ENCODE data around the gene GIGYF1.
"Not testable (repeated sequence)": the region's sequence is repeated elsewhere in the genome, so short reads cannot be mapped to it uniquely, and the experiment has no call there.

GIGYF1 gene

DNA sequence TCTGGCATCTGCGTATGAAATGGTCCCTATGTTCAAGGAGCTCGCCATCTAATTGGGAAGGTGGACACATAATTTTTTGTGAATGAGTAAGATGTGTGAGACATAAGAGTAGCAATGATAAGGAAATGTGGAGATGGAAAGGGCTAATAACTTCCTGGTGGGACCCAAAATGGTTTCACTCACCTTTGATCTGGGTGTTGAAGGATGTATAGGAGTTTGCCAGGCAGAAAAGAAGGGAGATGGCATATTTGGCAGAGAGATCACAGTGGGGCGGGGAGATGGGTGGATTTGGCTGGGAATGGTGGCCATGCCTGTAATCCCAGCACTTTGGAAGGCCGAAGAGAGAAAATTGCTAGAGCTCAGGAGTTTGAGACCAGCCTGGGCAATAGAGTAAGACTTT, 16.4 kb upstream of the GIGYF1 start:
- no peak for DNase-seq (ENCODE audit: low read depth, low spot score)

DNA sequence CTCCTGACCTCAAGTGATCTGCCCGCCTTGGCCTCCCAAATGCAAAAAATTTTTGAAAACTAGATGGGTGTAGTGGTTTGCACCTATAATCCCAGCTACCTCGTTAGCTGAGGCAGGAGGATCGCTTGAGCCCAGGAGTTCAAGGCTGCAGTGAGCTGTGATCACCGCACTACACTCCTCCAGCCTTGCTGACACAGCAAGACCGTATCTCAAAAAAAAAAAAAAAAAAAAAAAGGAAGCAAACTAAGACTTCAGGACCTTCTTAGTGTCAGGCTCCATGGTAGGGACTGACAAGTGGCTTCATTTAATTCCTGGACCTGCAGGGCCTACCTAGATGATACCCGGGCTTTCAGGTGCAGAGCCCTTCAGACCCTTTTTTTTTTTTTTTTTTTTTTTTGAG, 14.3 kb upstream of the GIGYF1 start:
- no peak for DNase-seq (ENCODE audit: low read depth, low spot score)

DNA sequence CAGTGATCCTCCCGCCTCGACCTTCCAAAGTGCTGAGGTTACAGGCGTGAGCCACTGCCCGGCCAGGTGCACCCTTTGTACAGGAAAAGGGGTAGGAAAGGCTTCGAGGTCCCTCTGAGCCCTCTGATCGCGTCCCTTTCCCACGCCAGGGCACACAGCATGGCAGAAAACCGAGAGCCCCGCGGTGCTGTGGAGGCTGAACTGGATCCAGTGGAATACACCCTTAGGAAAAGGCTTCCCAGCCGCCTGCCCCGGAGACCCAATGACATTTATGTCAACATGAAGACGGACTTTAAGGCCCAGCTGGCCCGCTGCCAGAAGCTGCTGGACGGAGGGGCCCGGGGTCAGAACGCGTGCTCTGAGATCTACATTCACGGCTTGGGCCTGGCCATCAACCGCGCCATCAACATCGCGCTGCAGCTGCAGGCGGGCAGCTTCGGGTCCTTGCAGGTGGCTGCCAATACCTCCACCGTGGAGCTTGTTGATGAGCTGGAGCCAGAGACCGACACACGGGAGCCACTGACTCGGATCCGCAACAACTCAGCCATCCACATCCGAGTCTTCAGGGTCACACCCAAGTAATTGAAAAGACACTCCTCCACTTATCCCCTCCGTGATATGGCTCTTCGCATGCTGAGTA, 12.7 kb upstream of the GIGYF1 start:
- DNase-seq (ENCODE audit: low read depth, low spot score), result no peak

DNA sequence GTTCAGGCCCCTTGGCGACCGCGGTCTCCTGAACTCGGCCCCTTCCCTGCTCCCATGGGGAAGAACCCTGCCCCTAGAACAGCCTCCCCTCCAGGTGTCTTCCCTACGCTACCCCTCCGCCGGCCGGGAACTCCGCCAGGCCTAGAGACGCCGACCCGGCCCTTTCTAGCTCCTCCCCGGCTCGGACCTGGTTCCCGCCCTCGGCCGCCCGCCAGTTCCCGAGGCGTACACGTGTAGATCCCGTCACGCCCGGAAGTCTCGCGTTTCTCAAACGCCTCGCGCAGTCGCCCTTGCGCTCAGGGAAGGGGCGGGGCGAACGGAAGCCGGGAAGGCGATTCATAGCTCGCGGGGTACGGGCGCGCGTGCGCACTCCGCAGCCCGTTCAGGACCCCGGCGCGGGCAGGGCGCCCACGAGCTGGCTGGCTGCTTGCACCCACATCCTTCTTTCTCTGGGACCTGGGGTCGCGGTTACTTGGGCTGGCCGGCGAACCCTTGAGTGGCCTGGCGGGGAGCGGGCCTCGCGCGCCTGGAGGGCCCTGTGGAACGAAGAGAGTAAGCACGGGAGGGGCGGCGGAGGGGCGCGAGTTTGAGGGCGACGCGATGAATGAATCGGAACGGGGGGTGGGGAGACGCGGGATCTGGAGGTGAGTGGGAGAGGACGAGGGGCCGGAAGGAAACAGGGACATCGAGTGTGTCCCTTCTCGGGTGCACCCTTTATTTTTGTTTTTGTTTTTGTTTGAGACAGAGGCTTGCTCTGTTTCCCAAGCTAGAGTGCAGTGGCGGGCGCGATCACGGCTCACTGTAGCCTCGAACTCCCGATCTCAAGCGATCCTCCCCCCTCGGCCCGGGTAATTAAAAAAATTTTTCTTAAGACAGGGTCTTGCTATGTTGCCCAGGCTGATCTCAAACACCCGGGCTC, 12.0 kb upstream of the GIGYF1 start, which contains the start of gene POP7:
POP7 (plus strand) TSS at position 369 of the 919 bp plus-strand sequence. CDS start 710 bp downstream, outside the sequence.
- DNase-seq (ENCODE audit: low read depth, low spot score), result peak; percentile 98

DNA sequence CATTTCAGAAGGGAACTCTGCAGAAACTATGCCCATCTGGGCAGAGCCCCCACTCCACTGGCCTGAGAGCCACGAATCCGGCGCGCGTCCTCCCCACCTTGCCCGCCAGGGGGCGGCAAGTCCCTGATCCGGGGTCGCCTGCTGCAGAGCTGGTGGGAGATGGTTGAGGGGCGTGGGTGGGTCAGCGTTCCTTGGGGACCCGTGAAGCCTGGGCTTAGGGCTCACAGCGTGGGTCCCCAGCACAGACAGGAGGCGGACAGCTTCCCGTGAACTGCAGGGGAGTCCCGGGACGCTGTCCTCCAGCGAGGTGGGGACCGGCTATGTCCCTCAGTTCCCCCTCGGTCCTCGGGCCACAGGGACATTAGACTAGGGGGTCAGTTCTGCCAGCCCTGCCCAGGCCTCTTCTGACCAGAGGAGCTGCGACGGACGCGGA, 11.3 kb upstream of the GIGYF1 start:
- peak; percentile 58 for DNase-seq (ENCODE audit: low read depth, low spot score)

DNA sequence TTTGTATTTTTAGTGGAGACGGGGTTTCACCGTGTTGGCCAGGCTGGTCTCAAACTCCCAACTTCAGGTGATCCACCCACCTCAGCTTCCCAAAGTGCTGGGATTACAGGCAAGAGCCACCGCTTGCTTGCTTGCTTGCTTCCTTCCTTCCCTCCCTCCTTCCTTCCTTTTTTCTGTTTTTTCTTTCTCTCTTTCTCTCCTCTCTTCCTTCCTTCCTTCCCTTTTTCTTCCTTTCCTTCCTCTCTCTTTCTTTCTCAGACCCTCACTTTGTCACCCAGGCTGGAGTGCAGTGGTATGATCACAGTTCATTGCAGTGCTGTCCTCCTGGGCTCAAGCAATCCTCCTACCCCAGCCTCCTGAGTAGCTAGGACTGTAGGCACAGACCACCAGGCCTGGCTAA, 7.0 kb upstream of the GIGYF1 start:
- not testable (repeated sequence) for DNase-seq (ENCODE audit: low read depth, low spot score)

DNA sequence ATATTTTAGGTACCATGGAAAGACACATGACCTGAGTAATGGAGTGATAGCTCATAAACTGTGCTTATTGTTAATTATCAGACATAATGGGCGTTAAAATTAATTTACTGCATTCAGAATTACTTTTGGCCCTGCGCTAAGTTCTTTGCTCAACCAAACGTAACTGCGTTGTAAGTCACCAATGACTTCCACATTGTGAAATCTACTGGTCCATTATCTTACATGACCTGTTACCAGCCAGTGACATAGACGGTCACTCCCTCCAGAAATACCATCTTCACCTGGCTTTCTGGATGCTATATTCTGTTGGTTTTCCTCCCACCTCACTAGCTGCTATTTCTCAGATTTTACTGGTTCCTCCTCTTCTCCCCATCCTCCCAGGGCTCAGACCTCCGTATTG, 5.0 kb upstream of the GIGYF1 start:
- DNase-seq (ENCODE audit: low read depth, low spot score), result no peak

DNA sequence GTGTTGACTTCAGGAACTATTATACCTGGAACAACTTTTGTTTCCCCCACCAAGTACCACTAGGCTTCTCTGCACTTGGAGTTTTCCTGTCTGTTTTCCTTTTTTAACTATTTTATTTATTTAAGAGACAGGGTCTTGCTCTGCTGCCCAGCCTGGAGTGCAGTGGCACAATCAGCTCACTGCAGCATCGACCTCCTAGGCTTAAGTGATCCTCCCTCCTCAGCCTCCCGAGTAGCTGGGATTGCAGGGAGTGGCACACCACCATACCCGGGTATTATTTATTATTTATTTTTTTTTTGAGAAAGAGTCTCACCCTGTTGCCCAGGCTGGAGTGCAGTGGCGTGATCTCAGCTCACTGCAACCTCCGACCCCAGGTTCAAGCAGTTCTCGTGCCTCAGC, 2.1 kb upstream of the GIGYF1 start:
- no peak for DNase-seq (ENCODE audit: low read depth, low spot score)

DNA sequence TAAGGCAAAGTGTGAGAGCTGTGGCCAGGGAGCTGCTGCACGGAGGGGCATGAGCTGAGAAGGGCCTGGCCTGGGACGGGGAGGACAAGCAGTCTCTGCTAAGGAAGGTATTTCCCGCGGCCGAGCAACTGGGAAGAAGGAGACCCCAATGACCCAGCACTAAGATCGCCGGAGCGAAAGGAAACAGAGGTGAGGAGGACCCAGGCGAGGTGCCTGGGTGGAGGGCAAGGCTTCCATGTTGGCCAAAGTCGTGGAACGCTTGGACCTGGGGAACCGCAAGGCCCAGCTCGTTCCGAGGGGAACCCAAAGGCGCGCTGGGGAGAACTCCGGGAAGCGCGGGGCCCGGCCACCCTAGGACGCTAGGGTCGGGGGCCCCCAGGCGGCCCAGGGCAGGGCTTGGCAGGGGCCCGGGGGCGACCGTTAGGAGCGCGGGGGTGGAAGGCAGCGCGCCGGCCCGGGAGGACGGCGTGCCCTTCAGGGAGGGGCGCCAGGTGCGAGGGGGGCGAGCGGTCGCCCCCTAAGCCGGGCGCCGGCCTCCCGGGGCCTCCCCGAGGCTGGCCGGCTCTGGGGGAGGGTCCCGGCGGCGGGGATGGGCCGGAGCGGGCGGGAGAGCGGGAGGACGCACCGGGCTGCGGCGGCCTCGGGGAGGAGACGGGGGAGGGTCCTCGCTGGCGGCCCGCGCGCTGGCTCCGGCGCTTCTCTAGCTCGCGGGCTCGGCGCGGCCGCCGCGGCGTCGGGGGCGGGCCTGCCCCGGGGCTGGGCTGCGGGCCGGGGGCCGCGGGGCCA, 545 bp downstream of the GIGYF1 start:
- no peak for DNase-seq (ENCODE audit: low read depth, low spot score)

DNA sequence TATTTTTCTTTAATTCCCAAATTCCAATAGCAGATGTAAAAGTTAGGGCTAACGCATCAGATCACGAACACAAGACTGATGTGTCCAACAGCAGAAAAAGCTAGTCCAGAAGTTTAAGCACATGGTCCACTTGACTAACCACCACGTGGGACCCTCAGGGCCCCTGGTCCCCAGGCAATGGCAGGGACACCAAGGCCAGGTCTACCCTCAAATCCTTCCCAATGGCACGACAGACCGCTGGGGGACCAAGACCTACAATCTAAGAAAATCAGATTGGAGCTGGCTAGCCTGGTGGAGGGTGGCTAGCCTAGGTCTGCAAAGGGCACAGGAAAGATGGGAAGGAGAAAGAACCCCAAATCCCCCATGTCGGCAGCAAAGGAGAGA, 1.5 kb downstream of the GIGYF1 start:
- DNase-seq (ENCODE audit: low read depth, low spot score), result no peak

DNA sequence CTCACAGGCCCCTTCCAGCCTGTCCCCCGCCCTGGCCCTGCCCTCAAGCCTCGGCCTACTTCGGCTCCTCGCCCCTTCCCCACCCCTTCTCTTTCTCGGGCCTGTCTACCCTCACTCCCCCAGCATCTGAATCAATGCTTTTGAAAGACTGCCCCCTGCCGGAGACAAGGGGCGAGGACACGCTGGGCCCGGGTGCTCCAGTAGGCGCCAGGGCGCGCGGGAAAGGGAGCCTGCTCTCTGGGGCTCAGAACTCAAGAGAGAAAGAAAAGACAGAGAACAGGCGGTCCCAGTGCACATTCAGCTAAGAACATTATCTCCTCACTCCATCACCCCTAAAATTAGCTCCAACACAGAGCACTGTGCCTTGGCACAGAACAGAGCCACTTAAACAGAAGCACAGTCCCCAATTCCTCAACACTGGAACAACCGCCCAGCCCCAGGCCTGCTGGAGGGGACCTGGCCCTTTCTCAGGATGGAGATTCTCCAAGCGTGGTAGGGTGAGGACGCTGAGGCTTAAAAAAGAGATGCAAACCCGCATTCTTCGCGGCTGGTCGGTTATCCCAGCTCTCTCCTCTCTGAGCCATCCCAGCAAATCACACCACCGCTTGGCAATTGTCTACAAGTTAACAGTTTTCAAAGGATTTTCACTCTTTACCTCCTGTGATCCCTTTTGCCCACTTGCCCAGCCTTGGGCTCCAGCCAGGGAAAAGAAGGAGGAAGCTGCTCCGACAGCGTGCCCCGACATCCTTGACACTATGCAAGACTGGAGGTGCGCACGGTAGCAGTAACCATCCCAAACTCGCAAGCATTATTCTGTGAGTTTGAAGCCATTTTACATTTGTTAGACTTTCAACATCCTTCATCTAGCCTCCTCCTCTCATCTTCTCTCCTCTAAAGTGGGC, 2.1 kb downstream of the GIGYF1 start:
- peak; percentile 75 for DNase-seq (ENCODE audit: low read depth, low spot score)

DNA sequence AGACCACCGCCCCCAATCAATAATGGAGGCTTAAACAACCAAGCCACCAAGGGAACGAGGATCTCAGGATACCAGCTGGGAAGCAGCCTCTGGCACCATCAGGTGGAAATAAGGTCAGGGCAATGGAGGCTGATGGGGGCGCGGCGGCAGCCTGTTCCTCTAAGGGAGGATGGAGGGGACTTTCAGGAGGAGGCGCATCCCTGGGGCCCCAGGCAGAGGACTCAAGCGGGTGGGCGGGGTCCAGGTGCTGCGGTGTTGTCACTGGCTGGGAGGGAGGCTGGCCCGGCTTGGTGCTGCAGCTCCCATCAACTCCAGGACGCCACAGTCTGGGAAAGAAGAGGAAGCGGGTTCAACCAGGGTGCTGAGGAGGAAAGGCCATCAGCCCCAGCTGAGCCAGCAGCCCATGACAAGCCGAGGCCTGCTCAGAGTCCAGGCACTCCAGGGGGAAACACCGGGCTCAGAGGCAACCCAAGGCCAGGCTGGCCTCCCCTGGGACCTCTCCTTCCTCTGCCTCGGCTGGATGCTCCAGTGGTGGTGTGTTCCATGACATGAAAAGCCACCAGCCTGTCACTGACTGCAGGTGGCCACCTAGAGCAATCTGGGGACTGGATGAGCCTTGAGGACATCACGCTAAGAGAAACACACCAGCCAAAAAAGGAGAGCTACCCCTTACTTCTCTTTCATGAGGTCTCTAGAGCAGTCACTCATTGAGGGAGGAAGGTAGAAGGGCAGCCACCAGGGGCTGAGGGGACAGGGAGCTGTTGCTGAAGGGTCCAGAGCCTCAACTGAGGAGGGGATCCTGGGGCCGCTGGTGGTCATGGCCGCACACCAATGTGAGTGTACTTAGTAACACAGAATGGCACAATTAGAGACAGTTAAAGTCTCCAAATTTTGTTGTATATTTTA, 4.6 kb downstream of the GIGYF1 start:
- no peak for DNase-seq (ENCODE audit: low read depth, low spot score)

DNA sequence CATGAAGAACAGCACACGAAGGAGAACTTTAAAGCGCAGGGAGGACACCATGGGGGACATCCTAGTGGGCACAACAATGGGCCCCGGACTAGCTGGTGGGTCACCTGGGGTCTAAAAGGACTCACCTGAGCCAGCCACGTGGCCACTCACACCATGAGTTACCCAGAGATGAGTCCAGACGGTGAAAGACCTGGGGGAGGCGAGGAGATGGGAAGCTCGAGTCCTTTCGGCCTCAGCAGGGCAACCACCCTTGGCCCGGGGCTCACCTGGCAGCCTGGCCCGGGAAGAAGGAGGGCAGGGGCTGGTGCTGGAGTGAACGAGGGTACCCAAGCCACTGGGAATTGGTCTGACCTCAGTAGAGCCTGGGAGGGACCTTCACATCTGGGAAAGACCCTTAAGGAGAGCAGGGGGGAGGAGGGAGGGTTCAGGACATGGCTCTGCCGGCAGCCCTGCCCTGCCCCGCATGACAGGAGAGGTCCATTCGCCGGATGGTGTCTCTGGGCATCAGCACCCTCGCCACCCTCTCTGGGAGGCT, 5.7 kb downstream of the GIGYF1 start:
- DNase-seq (ENCODE audit: low read depth, low spot score), result no peak

DNA sequence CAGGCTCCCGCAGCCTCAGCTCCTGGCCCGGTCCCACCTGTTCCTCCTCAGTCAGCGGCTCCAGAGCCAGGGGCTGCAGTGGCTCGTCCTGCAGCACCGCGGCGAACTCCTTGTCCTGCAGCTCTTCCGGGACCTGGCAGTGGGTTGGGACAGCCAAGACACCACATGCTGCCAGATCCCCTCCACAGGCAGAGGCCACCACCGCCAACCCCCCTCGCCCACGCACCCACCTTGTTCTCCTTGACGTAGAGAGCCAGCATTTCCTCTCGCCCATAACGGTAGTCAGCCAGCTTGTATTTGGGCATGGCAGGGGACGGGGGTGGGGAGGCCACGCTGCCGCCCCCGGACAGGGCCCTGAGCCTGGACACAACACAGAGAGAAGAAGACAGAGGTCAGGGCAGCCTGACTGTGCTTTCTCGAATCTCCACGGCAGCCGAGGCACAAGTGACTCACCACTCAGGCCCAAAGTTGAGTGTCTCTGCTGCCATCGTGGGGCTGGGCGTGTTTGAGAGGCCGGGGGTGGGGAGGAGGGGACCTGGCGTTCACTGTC, 6.2 kb downstream of the GIGYF1 start:
- DNase-seq (ENCODE audit: low read depth, low spot score), result no peak

DNA sequence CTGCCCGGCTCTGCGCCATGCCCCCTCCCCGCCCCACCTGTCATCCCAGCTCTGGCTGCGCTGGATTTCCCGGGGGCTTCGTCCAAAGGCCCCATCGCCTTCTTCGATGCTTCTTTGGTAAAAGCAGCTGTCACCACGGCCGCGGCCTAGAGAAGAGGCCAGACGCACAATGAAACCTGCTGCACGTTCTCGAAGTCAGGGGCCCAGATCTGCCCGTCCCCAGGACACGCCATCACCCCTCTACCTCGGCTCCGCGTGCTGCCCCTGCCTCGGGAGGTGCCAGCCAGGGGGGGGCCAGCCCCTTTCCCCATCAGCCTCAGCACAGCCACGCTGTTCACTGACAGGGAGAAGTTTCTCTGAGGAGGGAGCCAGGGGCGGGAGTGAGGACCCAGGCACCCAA, 6.8 kb downstream of the GIGYF1 start:
- DNase-seq (ENCODE audit: low read depth, low spot score), result no peak

DNA sequence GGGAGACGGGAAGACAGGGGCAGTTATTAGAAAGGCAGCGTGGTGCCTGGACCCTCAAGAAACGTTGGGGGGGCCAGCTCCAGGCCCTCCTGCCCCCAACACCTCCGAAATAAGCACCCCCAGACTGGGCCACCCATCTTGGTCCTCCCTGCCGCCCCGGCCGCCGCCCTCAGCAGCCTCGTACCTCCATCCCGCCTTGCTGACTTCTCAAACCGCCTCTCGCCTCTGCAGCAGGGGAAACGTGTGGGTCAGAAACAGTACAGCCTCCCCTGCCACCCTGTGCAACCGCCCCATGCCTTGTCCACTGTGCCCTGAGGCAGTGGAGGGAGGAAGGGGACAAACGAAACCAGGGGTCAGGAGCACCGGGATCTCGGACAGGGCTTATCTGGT, 7.2 kb downstream of the GIGYF1 start:
- no peak for DNase-seq (ENCODE audit: low read depth, low spot score)

DNA sequence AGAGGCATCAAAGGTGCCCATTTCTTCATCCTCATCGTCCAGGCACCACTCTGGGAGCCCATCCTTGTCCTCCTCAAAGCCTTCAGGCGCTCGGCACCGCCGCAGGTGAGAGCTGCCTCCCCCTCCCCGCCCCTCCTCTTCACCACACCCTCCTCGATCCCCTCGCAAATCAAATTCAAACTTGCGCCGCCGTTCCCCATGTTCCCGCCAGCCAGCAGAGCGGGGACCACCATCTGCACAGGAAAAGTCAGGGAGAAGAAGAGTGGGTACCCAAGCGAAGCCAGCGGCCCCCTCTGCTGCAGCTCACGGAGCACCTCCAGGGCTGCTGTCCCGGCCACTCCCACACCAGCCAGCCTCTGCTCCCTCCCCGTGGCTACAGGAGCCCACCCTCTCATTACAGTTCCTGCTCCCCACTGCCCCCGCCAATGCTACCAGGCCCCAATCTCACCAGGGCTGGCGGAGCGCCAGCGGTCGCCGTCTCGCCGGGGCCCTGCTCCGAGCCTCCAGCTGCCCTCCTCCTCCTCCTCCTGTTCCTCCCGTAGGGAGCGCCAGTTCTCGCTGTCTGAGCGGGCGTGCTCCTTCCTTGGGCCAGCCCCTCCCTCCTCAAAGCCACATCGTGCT, 7.7 kb downstream of the GIGYF1 start:
- DNase-seq (ENCODE audit: low read depth, low spot score), result no peak

DNA sequence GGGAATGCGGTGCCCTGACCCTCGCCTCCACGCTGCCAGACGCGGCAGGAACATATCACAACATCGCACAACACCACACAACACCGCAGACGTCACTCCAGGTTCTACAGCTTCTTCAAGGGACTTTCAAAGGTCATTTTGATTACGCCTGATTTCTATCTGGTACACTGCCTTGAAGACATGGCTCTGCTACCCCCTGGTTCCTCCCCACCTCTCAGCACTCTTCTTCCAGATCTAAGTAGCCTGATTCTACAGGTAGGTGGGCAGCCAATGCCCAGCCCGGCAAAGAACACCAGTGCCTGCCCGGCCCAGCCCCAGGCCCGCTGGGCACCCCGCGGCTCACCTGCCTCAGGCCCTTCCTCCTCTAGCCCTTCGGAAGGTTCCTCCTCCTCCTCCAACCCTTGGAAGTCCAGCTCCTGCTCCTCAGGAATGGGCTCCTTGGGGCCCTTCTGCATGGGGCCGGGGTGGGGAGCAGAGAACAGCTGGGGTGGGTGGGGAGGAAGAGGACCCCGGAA, 8.4 kb downstream of the GIGYF1 start:
- no peak for DNase-seq (ENCODE audit: low read depth, low spot score)

DNA sequence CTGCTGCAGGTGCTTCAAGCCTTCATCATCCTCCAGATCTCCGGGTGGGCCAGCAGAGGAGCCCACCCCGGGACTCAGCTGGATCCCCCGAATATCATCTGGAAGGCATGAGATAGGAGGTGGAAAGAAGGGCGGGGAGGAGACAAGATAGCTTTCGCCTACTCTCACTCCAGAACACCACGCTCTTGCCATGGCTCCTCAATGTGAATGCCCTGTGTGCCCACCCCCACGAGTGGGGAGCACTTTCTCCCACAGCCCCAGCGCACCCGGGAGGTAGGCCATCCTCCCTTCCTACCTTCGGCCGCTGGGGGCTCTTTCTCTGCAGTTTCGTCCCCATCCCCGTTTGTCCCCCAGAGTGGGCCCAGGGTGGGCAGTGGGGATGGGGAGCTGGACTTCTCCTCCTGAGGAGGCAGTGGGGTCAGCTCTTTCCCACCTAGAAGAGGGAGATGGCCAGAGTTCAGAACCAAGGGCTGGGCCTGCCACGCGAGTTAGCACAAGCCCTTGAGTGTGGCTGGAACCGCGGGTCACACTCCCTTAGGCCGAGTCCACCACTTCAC, 8.9 kb downstream of the GIGYF1 start:
- no peak for DNase-seq (ENCODE audit: low read depth, low spot score)
